Lower leg skin (tissue), 4 donors: Measurements from ENCODE around the gene ROBO1. TPM values are rescaled to one million over a fixed set of nuclear protein-coding genes. Genes with fewer than 3 reads are reported as not detected.

Experiments
- DNase-seq, 2 donors: peaks; one replicate each; pipeline ENCODE4 v3.0.0-alpha.2; 2019; ENCODE audit warnings: low spot score in 2 of 2
- H3K4me3 ChIP-seq: fragments of 200-600 bp; sonication (generic); 2 replicates; pipeline ENCODE4 v1.5.1; 2017; ENCODE audit warnings: mild to moderate bottlenecking, low read depth; ENCODE audit not compliant: poor library complexity, severe bottlenecking
- CTCF ChIP-seq, 3 donors: fragments of 450-650 bp; IDR thresholded peaks; one replicate each; pipeline ENCODE4 v1.5.1; 2016; ENCODE audit warnings: antibody characterized with exemption in 3 of 3, mild to moderate bottlenecking in 3 of 3, moderate library complexity in 2 of 3
- POLR2A ChIP-seq, 2 donors: fragments of 450-650 bp; IDR thresholded peaks; one replicate each; pipeline ENCODE4 v1.6.1; 2016 to 2017; ENCODE audit warnings: antibody characterized with exemption in 2 of 2, mild to moderate bottlenecking in 1 of 2, moderate library complexity in 1 of 2
- WGBS, 2 donors: methylation state at CpG; one replicate each; pipeline ENCODE4 v1.1.5; 2018; 5-methylcytosine and 5-hydroxymethylcytosine counted together
- intact Hi-C: fragments of 100-400 bp; cut with DNase I; formaldehyde crosslinking; loops from one replicate; pipeline ENCODE4 v1.15.0; 2023; ENCODE audit warnings: low total_unique reads
- total RNA-seq, 4 donors: library from RNA; depleted of rRNA; stranded (reverse); fragments of >200 nt; gene quantifications; one replicate each; pipeline ENCODE4 v1.1.0, GENCODE V29; 2016

Gene ROBO1
- total RNA-seq, 4 donors from 2014 or later = 26.3 to 60.0 (median 51.0) TPM

- DNase-seq = no peak
- intact Hi-C loops = no loop called here
- H3K4me3 ChIP-seq = no peak overlapping the region
- TF ChIP-seq POLR2A (IDR thresholded peaks at IDR 0.05) (no peak), CTCF (IDR thresholded peaks at IDR 0.05) (no peak)
- 47 to 54% methylated on average over 3 of the region's 3 CpGs for WGBS, 2 donors
Measured at GRCh38 chr3:79368403-79368802, 399.4 kb downstream of the ROBO1 start.

- 87 to 94% methylated on average over 6 of the region's 6 CpGs for WGBS, 2 donors
- H3K4me3 ChIP-seq = no peak overlapping the region
- intact Hi-C loops = no loop called here
- TF ChIP-seq CTCF (IDR thresholded peaks at IDR 0.05) (no peak), POLR2A (IDR thresholded peaks at IDR 0.05) (no peak)
- DNase-seq = no peak
Measured at GRCh38 chr3:79367803-79368202, 400.0 kb downstream of the ROBO1 start.

GRCh38 chr3:79367066-79367465 lies 400.7 kb downstream of the ROBO1 start:
- no peak overlapping the region for H3K4me3 ChIP-seq
- no peak for DNase-seq
- no peak for TF ChIP-seq POLR2A (IDR thresholded peaks at IDR 0.05)
- TF ChIP-seq CTCF (IDR thresholded peaks at IDR 0.05) = no peak
- intact Hi-C loops = no loop called here

- intact Hi-C loops = no loop called here
- DNase-seq = no peak
- TF ChIP-seq CTCF (IDR thresholded peaks at IDR 0.05) (no peak), POLR2A (IDR thresholded peaks at IDR 0.05) (no peak)
- H3K4me3 ChIP-seq = no peak overlapping the region
- WGBS, 2 donors = 79 to 86% methylated on average over 8 of the region's 8 CpGs
Measured at GRCh38 chr3:79366414-79366813, 401.4 kb downstream of the ROBO1 start.

GRCh38 chr3:79364784-79365183 lies 403.0 kb downstream of the ROBO1 start:
- intact Hi-C loops = no loop called here
- WGBS, 2 donors = 69 to 80% methylated on average over 5 of the region's 5 CpGs
- no peak overlapping the region for H3K4me3 ChIP-seq
- TF ChIP-seq POLR2A (IDR thresholded peaks at IDR 0.05) (no peak), CTCF (IDR thresholded peaks at IDR 0.05) (no peak)
- no peak for DNase-seq

GRCh38 chr3:79362571-79363270 lies 405.1 kb downstream of the ROBO1 start:
- intact Hi-C loops = no loop called here
- DNase-seq = no peak
- H3K4me3 ChIP-seq = no peak overlapping the region
- WGBS, 2 donors = 73 to 86% methylated on average over 3 of the region's 3 CpGs
- TF ChIP-seq POLR2A (IDR thresholded peaks at IDR 0.05) (no peak), CTCF (IDR thresholded peaks at IDR 0.05) (no peak)
